Right lung (tissue), 5 donors: ENCODE results near the gene TRH. TPM values are rescaled to one million over a fixed set of nuclear protein-coding genes. Genes with fewer than 3 reads are reported as not detected.
"Not testable (repeated sequence)": the region's sequence is repeated elsewhere in the genome, so short reads cannot be mapped to it uniquely, and the experiment has no call there.

ENCODE experiments used
- DNase-seq, 2 donors: peaks; one replicate each; pipeline ENCODE4 v3.0.0-alpha.2; 2013
- polyA plus RNA-seq, 5 donors: library from polyadenylated mRNA; unstranded; fragments of 120-200 nt; gene quantifications; one replicate each; pipeline versions ENCODE4 v1.2.1 to v1.2.3, GENCODE V29; 2013; ENCODE audit warnings: inconsistent platforms in 1 of 5, low replicate concordance in 1 of 5; ENCODE audit not compliant: insufficient read length in 5 of 5, insufficient read depth in 1 of 5

TRH gene
- polyA plus RNA-seq, 5 donors = 0.14 to 0.60 (median 0.51) TPM

DNA sequence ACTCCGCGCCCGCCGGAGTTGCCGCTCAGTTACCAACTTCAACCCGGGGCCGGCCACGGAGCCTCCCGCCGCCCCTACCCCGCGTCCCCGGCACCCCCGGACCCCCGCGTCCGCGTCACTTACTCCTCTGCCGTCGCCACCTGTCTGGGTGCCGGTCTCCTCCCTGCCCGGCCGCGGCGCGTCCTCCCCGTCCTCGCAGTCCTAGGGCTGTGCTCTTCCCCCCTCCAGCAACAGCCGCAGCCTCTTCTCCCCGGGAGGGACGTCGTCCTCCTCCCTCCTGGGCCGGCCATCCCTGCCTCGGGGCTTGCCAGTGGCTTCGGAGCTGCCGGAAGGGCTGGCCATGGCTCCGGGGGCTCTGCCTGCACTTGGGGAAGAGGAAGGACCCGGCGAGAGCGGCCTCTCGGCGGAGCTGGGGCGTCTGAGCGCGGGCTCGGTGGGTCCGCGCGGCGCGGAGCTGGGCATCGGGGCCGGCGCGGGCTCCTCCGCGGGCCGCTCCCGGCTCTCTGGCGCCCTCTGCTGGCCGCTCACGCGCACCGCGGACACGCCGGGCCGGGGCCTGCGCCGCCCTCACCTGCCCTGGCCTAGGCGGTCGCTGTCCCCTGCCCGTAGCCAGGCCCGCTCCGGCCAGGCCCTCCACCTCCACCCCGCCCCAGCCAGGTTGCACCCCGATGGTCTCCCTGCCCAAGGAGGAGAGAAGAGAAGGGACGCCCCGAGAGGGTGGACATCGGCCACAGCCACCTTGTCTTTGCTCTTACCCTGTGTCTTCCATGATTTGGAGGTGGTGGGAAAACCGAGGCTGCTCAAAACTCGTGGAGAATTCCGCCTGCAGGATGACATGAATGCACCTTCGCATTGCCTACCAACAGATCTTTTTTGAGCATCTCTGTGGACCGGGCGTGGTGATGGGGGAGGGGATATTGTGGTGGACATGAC lies 28.4 kb downstream of the TRH start:
- DNase-seq = peak; percentile 18 to 25

- DNase-seq = no peak
Observed at GRCh38 chr3:130010556-130010955, 36.0 kb downstream of the TRH start.

- not testable (repeated sequence) for DNase-seq
Observed at GRCh38 chr3:130012108-130012507, 37.6 kb downstream of the TRH start.

DNA sequence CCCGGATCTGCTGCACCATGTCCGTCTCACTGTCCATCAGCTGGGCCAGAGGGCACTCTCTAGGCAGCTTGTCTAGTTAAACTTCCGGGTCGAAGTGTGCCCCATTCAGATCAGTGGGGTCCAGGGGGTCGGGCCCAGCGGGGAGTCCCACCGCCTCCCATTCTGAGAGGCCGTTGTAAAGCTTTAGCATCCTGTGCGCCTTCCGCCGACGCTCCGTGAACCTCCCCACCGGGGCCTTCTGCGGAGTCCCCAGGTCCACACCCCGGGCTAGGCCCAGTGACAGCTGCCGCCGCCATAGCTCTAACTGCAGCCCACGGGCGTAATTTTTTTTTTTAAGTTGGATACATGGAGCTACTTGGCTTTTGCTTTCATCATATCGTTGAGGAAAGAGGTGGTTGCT lies 38.7 kb downstream of the TRH start:
- DNase-seq = not testable (repeated sequence)

GRCh38 chr3:130014526-130014925 lies 40.0 kb downstream of the TRH start:
- DNase-seq = no peak

DNA sequence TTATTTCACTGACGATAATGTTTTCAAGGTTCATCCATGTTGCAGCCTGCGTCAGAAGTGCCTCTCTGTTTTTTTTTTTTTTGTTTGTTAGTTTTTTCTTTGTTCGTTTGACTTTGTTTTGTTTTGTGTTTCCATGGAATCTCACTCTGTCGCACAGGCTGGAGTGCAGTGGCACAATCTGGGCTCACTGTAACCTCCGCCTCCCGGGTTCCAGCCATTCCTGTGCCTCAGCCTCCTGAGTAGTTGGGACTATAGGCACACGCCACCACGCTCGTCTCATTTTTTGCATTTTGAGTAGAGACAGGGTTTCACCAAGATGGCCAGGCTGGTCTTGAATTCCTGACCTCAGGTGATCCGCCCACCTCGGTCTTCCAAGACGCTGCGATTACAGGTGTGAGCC lies 43.1 kb downstream of the TRH start:
- not testable (repeated sequence) for DNase-seq

DNA sequence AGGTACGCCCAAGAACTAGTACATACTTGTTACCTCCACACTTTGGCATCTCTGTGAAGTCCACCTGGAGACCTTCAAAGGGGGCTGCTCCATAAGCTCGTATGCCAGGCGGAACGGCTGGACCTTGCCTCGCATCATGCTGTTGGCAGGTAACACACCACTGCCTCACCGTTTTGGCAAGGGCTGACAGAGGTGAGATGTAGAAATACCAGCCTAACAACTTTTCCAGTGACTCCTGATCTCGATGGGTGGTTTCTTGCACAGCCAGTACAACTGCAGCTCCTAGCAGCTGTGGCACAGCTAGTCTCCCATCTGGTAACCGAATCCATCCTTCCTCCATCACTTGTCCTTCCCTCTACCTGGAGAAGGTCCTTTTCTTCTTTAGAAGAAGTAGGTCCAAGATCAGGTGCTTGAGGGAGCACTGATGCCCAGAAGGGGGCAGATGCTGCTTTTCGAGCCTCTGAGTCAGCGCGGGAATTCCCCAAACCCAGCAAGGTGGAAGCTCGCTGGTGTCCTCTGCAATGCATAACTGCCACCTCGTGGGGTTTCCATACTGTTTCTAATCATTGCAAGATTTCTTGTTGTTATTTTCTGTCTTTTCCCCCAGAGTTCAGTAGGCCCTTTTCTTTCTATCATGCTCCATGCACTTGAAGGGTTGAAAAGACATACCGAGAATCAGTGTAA lies 51.8 kb downstream of the TRH start:
- not testable (repeated sequence) for DNase-seq

- not testable (repeated sequence) for DNase-seq
Observed at GRCh38 chr3:130027437-130027836, 52.9 kb downstream of the TRH start.

Other genes starting within 250 kb of the TRH start
- gene TMCC1, start 81.0 kb upstream of the TRH start, polyA plus RNA-seq = 10 to 100 TPM; 22.1 to 28.1 (median 26.2) TPM
- 1 to 10 TPM; 2.4 to 4.7 (median 3.9) TPM for gene ALG1L2, start 107.1 kb downstream of the TRH start, polyA plus RNA-seq